Activated CD8-positive, alpha-beta memory T cell treated with anti-CD3 and anti-CD28 coated beads for 1 hour (primary cell): ENCODE measurements around the gene GPD2.

Experiments used
- DNase-seq, 2 donors: peaks; one replicate each; pipeline ENCODE4 v3.0.0-alpha.2; 2020; ENCODE audit warnings: low read depth in 1 of 2; ENCODE audit errors: extremely low read depth in 1 of 2

The GPD2 gene

DNA sequence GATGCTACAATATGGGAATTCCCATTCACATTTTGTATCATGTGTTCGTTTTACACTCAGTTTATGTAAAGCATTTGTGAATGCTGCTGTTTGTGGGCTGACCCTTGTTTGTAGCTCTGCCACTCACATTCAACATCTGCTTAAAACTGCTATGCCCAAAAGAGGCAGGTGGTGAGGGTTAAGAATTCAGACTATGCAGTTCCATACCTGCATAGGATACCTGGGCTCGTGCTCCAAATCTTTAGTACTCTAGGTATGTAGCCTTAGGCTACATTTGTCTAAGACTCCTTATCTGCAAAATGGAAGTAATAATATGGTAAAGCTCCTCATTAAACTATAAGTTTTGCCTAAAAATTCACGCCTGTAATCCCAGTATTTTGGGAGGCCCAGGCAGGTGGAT lies 199.5 kb downstream of the GPD2 start:
- no peak for DNase-seq
